DMS153 treated with DMSO at 0.1 percent for 48 hours (cell line): ENCODE data around the gene NUMB.
"Not testable (repeated sequence)": the region's sequence is repeated elsewhere in the genome, so short reads cannot be mapped to it uniquely, and the experiment has no call there.

Source experiments
- DNase-seq: peaks from one replicate; lab custom pipeline; 2025; ENCODE audit not compliant: unreplicated experiment; lab: John Stamatoyannopoulos, UW

Gene NUMB

GRCh38 chr14:73423092-73423491 is 35.3 kb downstream of the NUMB start:
- DNase-seq, result not testable (repeated sequence)

DNA sequence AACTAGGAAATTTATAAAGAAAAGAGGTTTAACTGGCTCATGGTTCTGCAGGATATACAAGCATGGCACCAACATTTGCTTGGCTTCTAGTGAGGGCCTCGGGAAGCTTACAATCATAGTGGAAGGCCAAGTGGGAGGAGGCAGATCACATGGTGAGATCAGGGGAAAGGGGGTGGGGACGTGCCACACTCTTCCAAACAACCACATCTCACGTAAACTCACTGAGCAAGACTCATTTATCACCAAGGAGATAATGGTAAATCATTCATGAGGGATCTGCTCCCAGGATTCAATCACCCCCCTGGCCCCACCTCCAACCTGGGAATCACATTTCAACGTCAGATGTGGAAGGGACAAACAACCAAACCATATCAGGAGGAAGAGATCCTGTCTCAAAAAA is 35.8 kb downstream of the NUMB start:
- no peak for DNase-seq

GRCh38 chr14:73418227-73418626 is 40.1 kb downstream of the NUMB start:
- no peak for DNase-seq

DNA sequence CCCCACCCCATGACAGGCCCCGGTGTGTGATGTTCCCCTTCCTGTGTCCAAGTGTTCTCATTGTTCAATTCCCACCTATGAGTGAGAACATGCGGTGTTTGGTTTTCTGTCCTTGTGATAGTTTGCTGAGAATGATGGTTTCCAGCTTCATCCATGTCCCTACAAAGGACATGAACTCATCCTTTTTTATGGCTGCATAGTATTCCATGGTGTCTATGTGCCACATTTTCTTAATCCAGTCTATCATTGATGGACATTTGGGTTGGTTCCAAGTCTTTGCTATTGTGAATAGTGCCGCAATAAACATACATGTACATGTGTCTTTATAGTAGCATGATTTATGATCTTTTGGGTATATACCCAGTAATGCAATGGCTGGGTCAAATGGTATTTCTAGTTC is 52.1 kb downstream of the NUMB start:
- not testable (repeated sequence) for DNase-seq

- DNase-seq, result no peak
These were observed 55.1 kb downstream of the NUMB start for GRCh38 chr14:73403181-73403752.

GRCh38 chr14:73402579-73402978 is 55.8 kb downstream of the NUMB start:
- no peak for DNase-seq

GRCh38 chr14:73397810-73398209 is 60.5 kb downstream of the NUMB start:
- DNase-seq, result no peak

DNA sequence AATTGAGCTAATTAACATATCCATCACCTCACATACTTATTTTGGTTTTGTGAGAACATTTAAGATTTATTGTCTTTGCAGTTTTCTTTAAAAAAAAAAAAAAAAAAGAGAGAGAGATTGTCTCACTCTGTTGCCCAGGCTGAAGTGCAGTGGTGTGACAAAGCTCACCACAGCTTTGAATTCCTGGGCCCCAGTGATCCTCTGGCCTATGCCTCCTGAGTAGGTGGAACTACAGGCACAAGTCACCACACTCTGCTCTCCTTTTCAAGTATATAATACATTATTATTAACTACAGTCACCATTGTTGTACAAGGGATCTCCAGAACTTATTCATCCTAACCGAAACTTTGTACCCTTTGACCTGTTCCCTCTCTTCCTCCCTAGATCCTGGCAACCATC is 64.0 kb downstream of the NUMB start:
- no peak for DNase-seq

- DNase-seq, result no peak
These were observed 65.0 kb downstream of the NUMB start for GRCh38 chr14:73393375-73393774.

DNA sequence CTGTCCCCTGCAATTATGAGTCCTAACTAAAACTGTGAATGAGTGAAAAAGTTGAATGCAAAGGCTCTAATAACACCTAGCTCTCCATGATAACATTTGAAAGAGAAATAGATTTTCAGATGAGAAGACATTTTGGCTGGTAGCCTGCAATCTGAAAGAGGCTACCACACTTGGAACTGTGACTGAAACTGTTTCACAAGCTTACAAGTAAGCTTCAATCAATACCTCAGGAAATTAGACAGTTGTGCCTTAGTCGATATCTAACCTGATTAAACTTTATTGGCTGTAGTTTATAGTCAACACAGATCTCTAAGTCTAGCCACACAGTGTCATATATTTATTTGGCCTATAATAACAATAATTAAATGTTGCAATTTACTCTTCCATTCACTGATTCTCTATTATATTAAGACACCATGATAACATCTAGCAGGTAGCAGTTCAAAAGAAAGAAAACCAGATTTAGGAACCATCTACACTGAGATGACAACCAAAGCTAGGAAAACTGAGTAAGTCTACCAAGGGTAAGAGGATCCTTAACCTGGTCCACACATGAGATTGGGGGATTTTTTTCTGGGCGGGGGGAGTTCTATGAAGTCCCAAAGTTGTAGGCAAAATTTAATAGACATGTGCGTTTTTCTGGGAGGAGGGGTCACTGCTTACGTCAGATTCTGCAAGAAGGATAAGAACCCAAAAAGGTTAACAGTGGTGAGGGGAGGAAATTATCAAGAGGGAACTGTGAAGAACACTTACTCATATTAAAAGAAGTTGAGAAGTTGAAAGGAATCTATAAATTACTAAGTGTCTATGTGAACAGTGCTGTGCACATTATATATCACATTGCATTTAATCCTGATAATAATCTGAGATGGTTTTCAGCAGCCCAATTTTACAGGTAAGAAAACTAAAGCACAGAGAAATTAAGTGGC is 65.8 kb downstream of the NUMB start:
- DNase-seq, result no peak

DNA sequence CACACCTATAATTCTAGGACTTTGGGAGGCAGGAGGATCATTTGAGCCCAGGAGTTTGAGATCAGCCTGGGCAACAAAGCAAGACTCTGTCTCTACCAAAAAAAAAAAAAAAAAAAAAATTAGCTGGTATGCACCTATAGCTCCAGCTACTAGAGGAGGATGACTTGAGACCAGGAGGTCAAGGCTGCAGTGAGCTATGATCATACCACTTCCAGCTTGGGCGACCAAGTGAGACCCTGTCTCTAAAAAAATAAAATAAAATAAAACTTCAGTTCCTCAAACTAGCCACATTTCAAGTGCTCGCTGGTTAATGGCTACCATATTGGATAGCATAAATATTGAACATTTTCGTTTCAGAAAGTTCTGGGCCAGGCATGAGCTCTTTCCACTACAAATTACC is 70.5 kb downstream of the NUMB start:
- not testable (repeated sequence) for DNase-seq

- no peak for DNase-seq
These were observed 72.0 kb downstream of the NUMB start for GRCh38 chr14:73386342-73386741.

GRCh38 chr14:73385021-73385420 is 73.3 kb downstream of the NUMB start:
- DNase-seq, result not testable (repeated sequence)

DNA sequence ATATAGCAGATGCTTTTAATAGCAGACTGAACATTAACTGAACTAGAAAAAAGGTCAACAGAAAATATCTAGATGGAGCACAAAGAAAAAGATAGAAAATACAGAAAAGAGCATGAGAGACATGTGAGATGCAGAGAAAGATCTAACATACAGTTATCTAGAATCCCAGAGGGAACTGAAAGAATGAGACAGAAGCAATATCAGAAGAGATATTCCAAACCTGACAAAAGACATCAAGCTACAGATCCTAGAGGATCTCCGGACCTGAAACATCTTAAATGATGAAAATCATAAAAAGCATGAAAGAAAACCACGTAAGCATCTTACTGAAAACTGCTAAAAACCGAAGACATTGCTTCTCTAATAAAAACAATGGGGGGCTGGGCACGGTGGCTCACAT is 75.0 kb downstream of the NUMB start:
- no peak for DNase-seq

DNA sequence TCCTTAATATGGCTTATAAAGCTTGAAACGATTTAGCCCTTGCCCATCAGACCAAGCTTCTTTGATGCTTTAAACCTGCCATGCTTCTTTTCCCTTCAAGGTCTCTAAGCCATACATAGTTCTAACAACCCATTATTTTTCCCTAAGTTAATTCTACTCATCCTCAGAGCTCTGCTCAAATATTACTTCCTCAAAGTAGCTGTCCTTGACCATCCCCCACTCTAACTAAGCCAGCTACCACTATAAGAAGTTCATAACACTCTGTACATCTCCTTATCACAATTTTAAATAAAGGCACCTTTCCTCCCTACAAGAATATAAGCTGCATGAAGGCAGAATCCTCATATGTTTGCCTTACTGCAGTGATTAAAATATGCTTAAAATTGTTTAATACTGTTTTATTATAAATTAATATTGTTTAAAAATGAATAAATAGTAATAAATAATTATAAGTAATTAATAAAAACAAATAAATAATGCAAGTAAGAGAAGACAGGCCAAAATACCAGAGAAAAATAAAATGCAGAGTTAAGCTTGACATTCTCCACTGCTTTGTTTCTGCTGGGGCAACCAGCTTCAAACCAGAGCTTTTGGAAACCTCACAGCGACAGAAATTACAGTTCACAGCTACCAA is 76.8 kb downstream of the NUMB start:
- DNase-seq, result no peak

- no peak for DNase-seq
These were observed 81.8 kb downstream of the NUMB start for GRCh38 chr14:73376585-73376984.

- DNase-seq, result no peak
These were observed 82.5 kb downstream of the NUMB start for GRCh38 chr14:73375861-73376260.

GRCh38 chr14:73374218-73374617 is 84.1 kb downstream of the NUMB start:
- no peak for DNase-seq

- DNase-seq, result no peak
These were observed 85.8 kb downstream of the NUMB start for GRCh38 chr14:73372529-73372928.

DNA sequence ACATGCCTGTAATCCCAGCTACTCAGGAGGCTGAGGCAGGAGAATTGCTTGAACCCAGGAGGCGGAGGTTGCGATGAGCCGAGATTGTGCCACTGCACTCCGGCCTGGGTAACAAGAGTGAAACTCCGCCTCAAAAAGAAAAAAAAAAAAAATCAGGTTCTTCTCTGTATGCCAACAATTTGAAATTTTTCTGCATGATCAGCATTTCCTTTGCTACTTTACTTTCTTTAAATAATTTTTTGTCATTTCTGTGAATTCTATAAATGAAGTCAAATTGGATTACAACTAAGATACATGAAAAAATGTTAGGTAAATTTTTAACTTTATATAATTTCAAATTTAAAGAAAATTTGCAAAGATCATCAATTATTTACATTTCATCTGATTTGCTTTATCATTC is 87.8 kb downstream of the NUMB start:
- DNase-seq, result no peak

- no peak for DNase-seq
These were observed 88.9 kb downstream of the NUMB start for GRCh38 chr14:73369428-73369827.

DNA sequence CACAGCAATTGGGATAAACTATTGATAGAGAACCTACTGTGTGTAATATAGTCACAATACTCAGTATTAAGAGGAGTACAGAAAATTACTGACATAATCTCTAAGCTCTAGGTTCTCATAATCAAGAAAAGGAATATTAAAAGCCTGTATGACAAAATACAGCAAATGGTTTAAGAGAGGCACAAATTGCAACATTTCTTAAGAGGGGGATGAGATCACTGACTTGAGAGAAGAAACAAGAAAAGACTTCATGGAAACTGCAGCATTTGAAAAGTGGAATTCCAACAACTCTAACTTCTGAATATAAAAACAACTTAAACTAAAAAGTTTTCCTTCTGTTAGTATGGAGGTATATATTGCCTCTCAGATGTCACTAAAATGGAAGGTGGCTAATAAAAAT is 89.7 kb downstream of the NUMB start:
- DNase-seq, result no peak
